ENCODE measurements around the gene SH2D3C. TPM values are rescaled to one million over a fixed set of nuclear protein-coding genes. Genes with fewer than 3 reads are reported as not detected.

SH2D3C gene
- total and polyA plus RNA-seq, 2 of the 8 experiments (the other 6 are each of a cell fraction or from before 2014, with no cell fraction given) = 6.4 to 8.1 TPM

GRCh38 chr9:127769929-127770582 is 8.4 kb downstream of the SH2D3C start (continued):
- TF ChIP-seq CHD7 (IDR thresholded peaks at IDR 0.05; ENCODE audit: insufficient replicate concordance, low read length) (no peak), KDM5A (IDR thresholded peaks at IDR 0.05; ENCODE audit: low read length) (no peak), MAFK (IDR thresholded peaks at IDR 0.05; ENCODE audit: low read depth, low read length) (no peak), KDM1A (IDR thresholded peaks at IDR 0.05; ENCODE audit: borderline replicate concordance, low read length) (no peak), SP4 (IDR thresholded peaks at IDR 0.05; ENCODE audit: low read length) (no peak), POLR2AphosphoS5 (IDR thresholded peaks at IDR 0.05; ENCODE audit: low read depth, low read length) (no peak), BCL11A (IDR thresholded peaks at IDR 0.05; ENCODE audit: low read depth in 2 of 2, low read length in 2 of 2) (no peak)
